Gastroesophageal sphincter (tissue), 3 donors: ENCODE data around the gene LILRA2.

ENCODE experiments used
- EP300 ChIP-seq: sonication (generic); formaldehyde crosslinking; IDR thresholded peaks from one replicate; pipeline ENCODE4 v1.6.1; 2017; ENCODE audit warnings: antibody characterized with exemption, mild to moderate bottlenecking
- POLR2A ChIP-seq, 2 donors: fragments of 450-650 bp; IDR thresholded peaks; one replicate each; pipeline ENCODE4 v1.6.1; 2017; ENCODE audit warnings: antibody characterized with exemption in 2 of 2, mild to moderate bottlenecking in 2 of 2, moderate library complexity in 1 of 2
- TF ChIP-seq, protein P1 (sequence below), 4 experiments: fragments of 200-600 bp in 2 of 4; fragments of 450-650 bp in 2 of 4; sonication (generic) in 1 of 4; IDR thresholded peaks; one replicate each; pipeline ENCODE4 v1.5.1; 2017 to 2019; ENCODE audit warnings: antibody characterized with exemption in 4 of 4, mild to moderate bottlenecking in 2 of 4, moderate library complexity in 2 of 4

DNA sequence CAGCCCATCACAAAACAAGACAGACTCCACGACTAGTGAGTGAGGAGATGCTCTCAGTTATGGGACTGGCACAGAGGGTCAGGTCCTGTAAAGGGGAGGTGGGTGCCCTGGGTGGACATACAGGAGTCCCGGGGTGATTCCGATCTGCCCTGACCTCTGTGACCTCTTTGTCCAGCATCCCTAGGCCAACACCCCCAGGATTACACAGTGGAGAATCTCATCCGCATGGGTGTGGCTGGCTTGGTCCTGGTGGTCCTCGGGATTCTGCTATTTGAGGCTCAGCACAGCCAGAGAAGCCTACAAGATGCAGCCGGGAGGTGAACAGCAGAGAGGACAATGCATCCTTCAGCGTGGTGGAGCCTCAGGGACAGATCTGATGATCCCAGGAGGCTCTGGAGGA is 13.4 kb downstream of the LILRA2 start:
- TF ChIP-seq, protein P1, sequence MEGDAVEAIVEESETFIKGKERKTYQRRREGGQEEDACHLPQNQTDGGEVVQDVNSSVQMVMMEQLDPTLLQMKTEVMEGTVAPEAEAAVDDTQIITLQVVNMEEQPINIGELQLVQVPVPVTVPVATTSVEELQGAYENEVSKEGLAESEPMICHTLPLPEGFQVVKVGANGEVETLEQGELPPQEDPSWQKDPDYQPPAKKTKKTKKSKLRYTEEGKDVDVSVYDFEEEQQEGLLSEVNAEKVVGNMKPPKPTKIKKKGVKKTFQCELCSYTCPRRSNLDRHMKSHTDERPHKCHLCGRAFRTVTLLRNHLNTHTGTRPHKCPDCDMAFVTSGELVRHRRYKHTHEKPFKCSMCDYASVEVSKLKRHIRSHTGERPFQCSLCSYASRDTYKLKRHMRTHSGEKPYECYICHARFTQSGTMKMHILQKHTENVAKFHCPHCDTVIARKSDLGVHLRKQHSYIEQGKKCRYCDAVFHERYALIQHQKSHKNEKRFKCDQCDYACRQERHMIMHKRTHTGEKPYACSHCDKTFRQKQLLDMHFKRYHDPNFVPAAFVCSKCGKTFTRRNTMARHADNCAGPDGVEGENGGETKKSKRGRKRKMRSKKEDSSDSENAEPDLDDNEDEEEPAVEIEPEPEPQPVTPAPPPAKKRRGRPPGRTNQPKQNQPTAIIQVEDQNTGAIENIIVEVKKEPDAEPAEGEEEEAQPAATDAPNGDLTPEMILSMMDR (IDR thresholded peaks at IDR 0.05), result no peak
- TF ChIP-seq EP300 (no peak), POLR2A (IDR thresholded peaks at IDR 0.05) (no peak)
